ENCODE results near the gene FBXW9. TPM values are rescaled to one million over a fixed set of nuclear protein-coding genes. Genes with fewer than 3 reads are reported as not detected.

The FBXW9 gene
- total and polyA plus RNA-seq, 2 of the 8 experiments (the other 6 are each of a cell fraction or from before 2014, with no cell fraction given): 10.8 to 30.1 TPM

- TF ChIP-seq ATF2 (IDR thresholded peaks at IDR 0.05; ENCODE audit: low read length): no peak
- TF ChIP-seq JUND (IDR thresholded peaks at IDR 0.05; ENCODE audit: low read length): peak; percentile 97
- TF ChIP-seq EGR1 (IDR thresholded peaks at IDR 0.05; ENCODE audit: borderline replicate concordance, low read depth, low read length): no peak
- no peak for TF ChIP-seq MAFK (IDR thresholded peaks at IDR 0.05; ENCODE audit: low read depth, low read length)
- no peak for TF ChIP-seq CBX8 (IDR thresholded peaks at IDR 0.05; ENCODE audit: borderline replicate concordance, low read depth, low read length)
- peak; percentile 90 for TF ChIP-seq CHD2 (IDR thresholded peaks at IDR 0.05; ENCODE audit: low read length)
- TF ChIP-seq SRF (IDR thresholded peaks at IDR 0.05; ENCODE audit: low read depth, low read length): no peak
- peak; percentile 94; the same call in 1 of the 2 replicates for TF ChIP-seq SP1 (IDR thresholded peaks at IDR 0.05; ENCODE audit: low read depth, low read length)
- no peak for TF ChIP-seq CTCF (IDR thresholded peaks at IDR 0.05; ENCODE audit: control extremely low read depth in 1 of 3, insufficient read depth in 1 of 3, low read depth in 1 of 3, low read length in 3 of 3)
- no peak for TF ChIP-seq TAF7 (optimal IDR thresholded peaks at IDR 0.05; ENCODE audit: borderline replicate concordance, low read depth, low read length)
- TF ChIP-seq TBP (IDR thresholded peaks at IDR 0.05; ENCODE audit: low read depth, low read length): peak; percentile 91
- TF ChIP-seq TAF1 (IDR thresholded peaks at IDR 0.05; ENCODE audit: low read depth, low read length): peak; percentile 97
- no peak for TF ChIP-seq BACH1 (IDR thresholded peaks at IDR 0.05; ENCODE audit: low read length)
- TF ChIP-seq CHD1 (IDR thresholded peaks at IDR 0.05; ENCODE audit: low read depth, low read length): peak; percentile 98
- TF ChIP-seq EP300 (IDR thresholded peaks at IDR 0.05; ENCODE audit: borderline replicate concordance in 1 of 2, low read depth in 2 of 2, low read length in 2 of 2): peak in 1 of 2 experiments; percentile 99; a peak in 2 of 3 replicates
- peak; percentile 43; the same call in 1 of the 2 replicates for TF ChIP-seq BRCA1 (IDR thresholded peaks at IDR 0.05; ENCODE audit: low read depth, low read length)
- TF ChIP-seq POLR2A (IDR thresholded peaks at IDR 0.05; ENCODE audit: control extremely low read depth in 1 of 2, low read depth in 2 of 2, low read length in 2 of 2): peak; percentile 80 to 83
- TF ChIP-seq SAP30 (IDR thresholded peaks at IDR 0.05; ENCODE audit: insufficient read depth, insufficient replicate concordance, low read length): peak; percentile 79
- peak; percentile 100 for TF ChIP-seq KDM5A (IDR thresholded peaks at IDR 0.05; ENCODE audit: low read length)
- peak in 1 of 2 experiments; percentile 99; a peak in 2 of 4 replicates for TF ChIP-seq HDAC2 (IDR thresholded peaks at IDR 0.05; ENCODE audit: borderline replicate concordance in 1 of 2, low read depth in 2 of 2, low read length in 2 of 2)
Observed at GRCh38 chr19:12736995-12737834, 40.8 kb upstream of the FBXW9 start, which contains the start of gene GET3 (continued).

Data from H1 (cell line).